ENCODE data around the gene GALNS.
A peak's percentile ranks its signal among the peaks of the same experiment; 100 is the strongest.

Gene GALNS

GRCh38 chr16:88805340-88805715 is 51.4 kb downstream of the GALNS start:
- no peak for DNase-seq
- Histone ChIP-seq H4K91ac (ENCODE audit: low read length) (peak overlapping the region; percentile 64), H2BK5ac (ENCODE audit: low read depth, low read length, poor library complexity, severe bottlenecking) (no peak overlapping the region), H3K4ac (ENCODE audit: low read depth in 1 of 2, low read length in 2 of 2) (no peak overlapping the region), H3K27me3 (ENCODE audit: control insufficient read depth in 1 of 2, insufficient read depth in 1 of 2, low read length in 2 of 2) (no peaks in the 10 kb centered on the region), H2AK5ac (ENCODE audit: low read length, severe bottlenecking) (no peak overlapping the region), H3K18ac (ENCODE audit: low read depth in 1 of 2, low read length in 2 of 2) (no peak overlapping the region), H2BK120ac (ENCODE audit: low read depth, low read length) (no peak overlapping the region), H3K79me1 (replicated peaks; ENCODE audit: low read length, poor library complexity, severe bottlenecking) (peaks cover 30% of the 10 kb centered on the region), H3K4me2 (ENCODE audit: low read length, poor library complexity, severe bottlenecking) (no peak overlapping the region), H3K36me3 (ENCODE audit: control insufficient read depth in 1 of 2, insufficient read depth in 2 of 2, low read depth in 1 of 2, low read length in 2 of 2) (peaks cover 30 to 52% of the 10 kb centered on the region in 2 experiments), H2BK12ac (ENCODE audit: low read length in 2 of 2) (no peak overlapping the region), H3K23ac (ENCODE audit: low read length in 2 of 2) (no peak overlapping the region), H3K14ac (ENCODE audit: low read length in 2 of 2) (no peak overlapping the region), H3K9ac (ENCODE audit: low read length) (peak overlapping the region; percentile 76), H2AFZ (ENCODE audit: low read depth, low read length) (no peak overlapping the region), H3K27ac (ENCODE audit: low read length, poor library complexity, severe bottlenecking) (no peak overlapping the region), H3K4me1 (ENCODE audit: control insufficient read depth, insufficient read depth, low read depth, low read length) (peaks cover 42% of the 10 kb centered on the region), H3K4me3 (ENCODE audit: insufficient read depth in 1 of 2, low read depth in 1 of 2, low read length in 2 of 2) (no peak overlapping the region), H2BK15ac (ENCODE audit: low read depth, poor library complexity, severe bottlenecking) (no peak overlapping the region), H4K8ac (ENCODE audit: low read length) (no peak overlapping the region), H3K9me3 (ENCODE audit: control insufficient read depth, low read length) (no peaks in the 10 kb centered on the region)
- WGBS, result 96% methylated on average over 22 of the region's 22 CpGs

GRCh38 chr16:88804552-88805339 is 52.0 kb downstream of the GALNS start:
- no peak overlapping the region for H3K14ac ChIP-seq (ENCODE audit: low read length in 2 of 2)
- H3K4me1 ChIP-seq (ENCODE audit: control insufficient read depth, insufficient read depth, low read depth, low read length), result peaks cover 36% of the 10 kb centered on the region
- peak overlapping the region; percentile 76 for H3K9ac ChIP-seq (ENCODE audit: low read length)
- H3K23ac ChIP-seq (ENCODE audit: low read length in 2 of 2), result peak overlapping the region in 1 of 2 experiments; percentile 6
- H3K4me3 ChIP-seq (ENCODE audit: insufficient read depth in 1 of 2, low read depth in 1 of 2, low read length in 2 of 2), result peak overlapping the region; percentile 64 to 74
- peaks cover 28 to 46% of the 10 kb centered on the region in 2 experiments for H3K36me3 ChIP-seq (ENCODE audit: control insufficient read depth in 1 of 2, insufficient read depth in 2 of 2, low read depth in 1 of 2, low read length in 2 of 2)
- H3K27me3 ChIP-seq (ENCODE audit: control insufficient read depth in 1 of 2, insufficient read depth in 1 of 2, low read length in 2 of 2), result no peaks in the 10 kb centered on the region
- no peak overlapping the region for H2BK12ac ChIP-seq (ENCODE audit: low read length in 2 of 2)
- no peaks in the 10 kb centered on the region for H3K9me3 ChIP-seq (ENCODE audit: control insufficient read depth, low read length)
- H2BK5ac ChIP-seq (ENCODE audit: low read depth, low read length, poor library complexity, severe bottlenecking), result no peak overlapping the region
- no peak overlapping the region for H2BK120ac ChIP-seq (ENCODE audit: low read depth, low read length)
- H4K91ac ChIP-seq (ENCODE audit: low read length), result peak overlapping the region; percentile 64
- H3K18ac ChIP-seq (ENCODE audit: low read depth in 1 of 2, low read length in 2 of 2), result peak overlapping the region in 1 of 2 experiments; percentile 61
- peak overlapping the region; percentile 69 for H4K8ac ChIP-seq (ENCODE audit: low read length)
- H3K27ac ChIP-seq (ENCODE audit: low read length, poor library complexity, severe bottlenecking), result no peak overlapping the region
- H2AK5ac ChIP-seq (ENCODE audit: low read length, severe bottlenecking), result no peak overlapping the region
- H3K4me2 ChIP-seq (ENCODE audit: low read length, poor library complexity, severe bottlenecking), result peak overlapping the region; percentile 64
- 50% methylated on average over 38 of the region's 39 CpGs for WGBS
- DNase-seq, result no peak
- H3K79me1 ChIP-seq (replicated peaks; ENCODE audit: low read length, poor library complexity, severe bottlenecking), result peaks cover 25% of the 10 kb centered on the region
- peak overlapping the region; percentile 33 for H2BK15ac ChIP-seq (ENCODE audit: low read depth, poor library complexity, severe bottlenecking)
- no peak overlapping the region for H2AFZ ChIP-seq (ENCODE audit: low read depth, low read length)
- no peak overlapping the region for H3K4ac ChIP-seq (ENCODE audit: low read depth in 1 of 2, low read length in 2 of 2)

DNA sequence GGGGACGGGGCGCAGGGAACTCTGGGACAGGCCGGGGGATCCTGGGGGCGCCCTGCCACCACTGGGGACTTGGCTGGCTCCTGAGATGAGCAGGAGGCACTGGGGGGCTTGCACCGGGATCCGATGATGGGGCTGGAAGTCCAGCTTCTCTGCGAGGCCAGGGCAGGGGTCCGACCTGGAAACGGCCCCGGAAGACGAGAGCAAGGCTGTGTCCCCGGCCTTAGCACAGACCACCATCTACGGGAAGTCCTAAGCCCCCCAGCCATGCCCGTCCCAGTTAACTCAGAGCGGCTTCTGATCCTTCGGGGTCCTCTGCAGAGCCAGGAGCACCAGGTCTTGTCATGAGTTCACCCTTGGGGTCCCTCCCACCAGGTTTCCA is 52.6 kb downstream of the GALNS start:
- Histone ChIP-seq H3K9me3 (ENCODE audit: control insufficient read depth, low read length) (no peaks in the 10 kb centered on the region), H2BK120ac (ENCODE audit: low read depth, low read length) (peak overlapping the region; percentile 64), H2AFZ (ENCODE audit: low read depth, low read length) (no peak overlapping the region), H3K18ac (ENCODE audit: low read depth in 1 of 2, low read length in 2 of 2) (peak overlapping the region in 1 of 2 experiments; percentile 4), H3K23ac (ENCODE audit: low read length in 2 of 2) (no peak overlapping the region), H3K4ac (ENCODE audit: low read depth in 1 of 2, low read length in 2 of 2) (no peak overlapping the region), H3K79me1 (replicated peaks; ENCODE audit: low read length, poor library complexity, severe bottlenecking) (peaks cover 24% of the 10 kb centered on the region), H3K4me2 (ENCODE audit: low read length, poor library complexity, severe bottlenecking) (peak overlapping the region; percentile 64), H3K27me3 (ENCODE audit: control insufficient read depth in 1 of 2, insufficient read depth in 1 of 2, low read length in 2 of 2) (no peaks in the 10 kb centered on the region), H4K8ac (ENCODE audit: low read length) (no peak overlapping the region), H2BK15ac (ENCODE audit: low read depth, poor library complexity, severe bottlenecking) (peak overlapping the region; percentile 33), H3K27ac (ENCODE audit: low read length, poor library complexity, severe bottlenecking) (no peak overlapping the region), H2BK12ac (ENCODE audit: low read length in 2 of 2) (no peak overlapping the region), H3K14ac (ENCODE audit: low read length in 2 of 2) (no peak overlapping the region), H2AK5ac (ENCODE audit: low read length, severe bottlenecking) (no peak overlapping the region), H4K91ac (ENCODE audit: low read length) (no peak overlapping the region), H3K9ac (ENCODE audit: low read length) (peak overlapping the region; percentile 76), H3K4me3 (ENCODE audit: insufficient read depth in 1 of 2, low read depth in 1 of 2, low read length in 2 of 2) (peak overlapping the region; percentile 64 to 74), H2BK5ac (ENCODE audit: low read depth, low read length, poor library complexity, severe bottlenecking) (no peak overlapping the region), H3K4me1 (ENCODE audit: control insufficient read depth, insufficient read depth, low read depth, low read length) (peaks cover 31% of the 10 kb centered on the region), H3K36me3 (ENCODE audit: control insufficient read depth in 1 of 2, insufficient read depth in 2 of 2, low read depth in 1 of 2, low read length in 2 of 2) (peaks cover 29 to 41% of the 10 kb centered on the region in 2 experiments)
- no peak for DNase-seq
- 2% methylated on average over 13 of the region's 16 CpGs for WGBS

- H4K91ac ChIP-seq (ENCODE audit: low read length), result peak within 1 kb of the TSS; percentile 67
- peak within 1 kb of the TSS; percentile 93 for H4K8ac ChIP-seq (ENCODE audit: low read length)
- H3K14ac ChIP-seq (ENCODE audit: low read length in 2 of 2), result no peak within 1 kb of the TSS
Measured at GRCh38 chr16:88803264-88803987, 53.3 kb downstream of the GALNS start, which contains the start of gene CDT1. CDT1 (plus strand) TSS chr16:88803789; CDS start chr16:88803832, 43 bp downstream.

More at GRCh38 chr16:88803264-88803987, 53.3 kb downstream of the GALNS start, which contains the start of gene CDT1:
- H2AFZ ChIP-seq (ENCODE audit: low read depth, low read length), result no peak within 1 kb of the TSS
- H3K9ac ChIP-seq (ENCODE audit: low read length), result peak within 1 kb of the TSS; percentile 86
- H3K4me3 ChIP-seq (ENCODE audit: insufficient read depth in 1 of 2, low read depth in 1 of 2, low read length in 2 of 2), result peak within 1 kb of the TSS; percentile 66 to 80
- H3K4ac ChIP-seq (ENCODE audit: low read depth in 1 of 2, low read length in 2 of 2), result peak within 1 kb of the TSS; percentile 13 to 83
- H3K27ac ChIP-seq (ENCODE audit: low read length, poor library complexity, severe bottlenecking), result no peak within 1 kb of the TSS
- DNase-seq, result peak; percentile 72
- H3K4me1 ChIP-seq (ENCODE audit: control insufficient read depth, insufficient read depth, low read depth, low read length), result peaks cover 30% of the 10 kb centered on the region
- peak within 1 kb of the TSS; percentile 64 for H2BK120ac ChIP-seq (ENCODE audit: low read depth, low read length)
- H3K9me3 ChIP-seq (ENCODE audit: control insufficient read depth, low read length), result no peaks in the 10 kb centered on the region
- no peak within 1 kb of the TSS for H3K23ac ChIP-seq (ENCODE audit: low read length in 2 of 2)
- H2AK5ac ChIP-seq (ENCODE audit: low read length, severe bottlenecking), result no peak within 1 kb of the TSS
- no peak within 1 kb of the TSS for H2BK12ac ChIP-seq (ENCODE audit: low read length in 2 of 2)
- H2BK5ac ChIP-seq (ENCODE audit: low read depth, low read length, poor library complexity, severe bottlenecking), result no peak within 1 kb of the TSS
- H3K18ac ChIP-seq (ENCODE audit: low read depth in 1 of 2, low read length in 2 of 2), result peak within 1 kb of the TSS; percentile 78 to 93
- no peaks in the 10 kb centered on the region for H3K27me3 ChIP-seq (ENCODE audit: control insufficient read depth in 1 of 2, insufficient read depth in 1 of 2, low read length in 2 of 2)
- WGBS, result 2% methylated on average over 73 of the region's 98 CpGs
- H3K79me1 ChIP-seq (replicated peaks; ENCODE audit: low read length, poor library complexity, severe bottlenecking), result peaks cover 22% of the 10 kb centered on the region
- peak within 1 kb of the TSS; percentile 82 for H3K4me2 ChIP-seq (ENCODE audit: low read length, poor library complexity, severe bottlenecking)
- peaks cover 27 to 33% of the 10 kb centered on the region in 2 experiments for H3K36me3 ChIP-seq (ENCODE audit: control insufficient read depth in 1 of 2, insufficient read depth in 2 of 2, low read depth in 1 of 2, low read length in 2 of 2)
- H2BK15ac ChIP-seq (ENCODE audit: low read depth, poor library complexity, severe bottlenecking), result peak within 1 kb of the TSS; percentile 33
